ENCODE results near the gene SPON1.
"Not testable (repeated sequence)": the region's sequence is repeated elsewhere in the genome, so short reads cannot be mapped to it uniquely, and the experiment has no call there.

DNA sequence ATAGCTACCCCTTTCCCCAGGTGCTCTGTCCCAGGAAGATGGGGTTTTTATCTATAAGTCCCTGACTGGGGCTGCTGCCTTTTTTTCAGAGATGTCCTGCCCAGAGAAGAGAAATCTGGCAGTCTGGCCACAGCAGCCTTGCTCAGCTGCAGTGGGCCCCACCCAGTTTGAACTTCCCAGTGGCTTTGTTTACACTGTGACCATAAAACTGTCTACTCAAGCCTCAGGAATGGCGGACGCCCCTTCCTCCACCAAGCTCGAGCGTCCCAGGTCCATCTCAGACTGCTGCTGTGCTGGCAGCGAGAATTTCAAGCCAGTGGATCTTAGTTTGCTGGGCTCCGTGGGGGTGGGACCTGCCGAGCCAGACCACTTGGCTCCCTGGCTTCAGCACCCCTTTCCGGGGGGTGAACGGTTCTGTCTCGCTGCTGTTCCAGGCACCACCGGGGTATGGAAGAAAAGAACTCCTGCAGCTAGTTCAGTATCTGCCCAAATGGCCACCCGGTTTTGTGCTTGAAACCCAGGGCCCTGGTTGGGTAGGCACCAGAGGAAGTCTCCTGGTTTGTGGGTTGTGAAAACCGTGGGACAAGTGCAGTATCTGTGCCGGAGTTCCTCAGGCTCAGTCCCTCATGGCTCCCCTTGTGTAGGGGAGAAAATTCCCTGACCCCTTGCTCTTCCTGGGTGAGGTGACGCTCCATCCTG lies 29.8 kb downstream of the SPON1 start:
- TF ChIP-seq POLR2AphosphoS5 (IDR thresholded peaks at IDR 0.05; ENCODE audit: borderline replicate concordance, low read depth, low read length); EZH2 (IDR thresholded peaks at IDR 0.05); FOXP2 (optimal IDR thresholded peaks at IDR 0.05; ENCODE audit: control extremely low read depth, extremely low read length, insufficient read depth): not testable (repeated sequence)

All from SK-N-MC (cell line).